Upper lobe of right lung (tissue), 1 donor: ENCODE data around the gene ERMARD. TPM values are rescaled to one million over a fixed set of nuclear protein-coding genes. Genes with fewer than 3 reads are reported as not detected.

Source experiments
- ATAC-seq: fragments of 200-7000 bp; cut with Tn5 transposase; one replicate; pipeline ENCODE4 v1.9.1; 2020; ENCODE audit warnings: mild to moderate bottlenecking, moderate library complexity
- DNase-seq: peaks from one replicate; pipeline ENCODE4 v3.0.0-alpha.2; 2020
- H3K27ac ChIP-seq: fragments of 200-600 bp; one replicate; pipeline ENCODE4 v1.8.0; 2022
- H3K27me3 ChIP-seq: fragments of 200-600 bp; one replicate; pipeline ENCODE4 v1.8.0; 2022; ENCODE audit warnings: mild to moderate bottlenecking
- H3K36me3 ChIP-seq: fragments of 200-600 bp; one replicate; pipeline ENCODE4 v1.8.0; 2022
- H3K4me1 ChIP-seq: fragments of 200-600 bp; one replicate; pipeline ENCODE4 v1.8.0; 2022
- H3K4me3 ChIP-seq: fragments of 200-600 bp; one replicate; pipeline ENCODE4 v1.8.0; 2022; ENCODE audit warnings: mild to moderate bottlenecking
- H3K9me3 ChIP-seq: fragments of 200-600 bp; one replicate; pipeline ENCODE4 v1.8.0; 2022
- CTCF ChIP-seq: fragments of 200-600 bp; IDR thresholded peaks from one replicate; pipeline ENCODE4 v1.8.0; 2022; ENCODE audit warnings: antibody characterized with exemption
- intact Hi-C: fragments of 100-400 bp; cut with DNase I; formaldehyde crosslinking; loops from one replicate; pipeline ENCODE4 v1.11.0; 2022
- total RNA-seq: library from RNA; stranded (reverse); fragmentation: NEBNext Ultra II Directional; extraction: Animal tissue kit (Norgen Biotek cat#: 25700); gene quantifications from one replicate; pipeline ENCODE4 v1.2.1, GENCODE V29; 2021
- donor health status: DM: no; HTN: yes; CAD: no; lungs with severe emphysema.

Gene ERMARD
- total RNA-seq, 1 donor from 2014 or later: 25.6 TPM

DNA sequence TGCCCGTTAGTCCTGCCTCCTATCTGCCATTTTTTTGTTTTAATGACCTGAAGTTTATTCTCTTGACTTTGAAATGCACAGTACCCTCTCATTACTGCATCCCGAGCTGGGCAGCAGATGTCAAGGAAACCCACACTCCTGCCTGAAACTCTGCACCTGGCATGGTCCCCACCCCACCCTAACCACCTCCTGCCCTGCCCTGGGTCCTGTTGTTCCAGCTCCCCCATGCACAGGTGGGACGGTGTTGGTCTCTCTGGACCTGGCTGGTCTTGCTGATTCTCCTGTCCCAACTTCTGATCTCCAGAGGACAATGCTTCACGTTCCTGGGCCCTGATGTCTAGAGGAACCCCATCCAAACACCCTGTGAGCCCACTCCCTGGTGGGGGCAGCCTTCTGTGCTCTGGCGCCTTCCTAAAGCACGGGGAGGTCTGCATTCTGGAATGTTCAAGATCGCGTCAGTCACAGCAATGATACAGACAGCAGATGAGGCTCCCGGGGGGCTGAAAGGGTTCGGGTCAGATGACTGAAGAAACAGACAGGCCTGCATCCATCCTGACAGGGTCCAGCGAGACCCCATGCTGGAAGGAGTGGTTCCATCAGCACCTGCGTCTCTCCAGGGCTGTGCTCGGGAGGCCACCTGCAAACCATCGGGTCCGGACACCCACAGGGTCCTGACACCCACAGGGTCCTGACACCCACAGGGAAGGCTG, 73.6 kb downstream of the ERMARD start:
- peak; percentile 19 for ATAC-seq
- H3K4me1 ChIP-seq: no peaks in the 10 kb centered on the region
- no peak overlapping the region for H3K27ac ChIP-seq
- no peaks in the 10 kb centered on the region for H3K36me3 ChIP-seq
- TF ChIP-seq CTCF: no peak
- H3K27me3 ChIP-seq: peaks cover 11% of the 10 kb centered on the region
- intact Hi-C loops: no loop called here
- DNase-seq: peak; percentile 46
- no peak overlapping the region for H3K4me3 ChIP-seq
- H3K9me3 ChIP-seq: no peaks in the 10 kb centered on the region

- DNase-seq (peak; percentile 34), ATAC-seq (no peak)
- Histone ChIP-seq H3K27ac (no peak overlapping the region), H3K36me3 (no peaks in the 10 kb centered on the region), H3K9me3 (no peaks in the 10 kb centered on the region), H3K27me3 (peaks cover 11% of the 10 kb centered on the region), H3K4me3 (no peak overlapping the region), H3K4me1 (no peaks in the 10 kb centered on the region)
- no peak for TF ChIP-seq CTCF
- intact Hi-C loops: no loop called here
These were observed 74.3 kb downstream of the ERMARD start for GRCh38 chr6:169825558-169826225.

GRCh38 chr6:169826697-169827096, 75.3 kb downstream of the ERMARD start:
- H3K27me3 ChIP-seq: peaks cover 15% of the 10 kb centered on the region
- DNase-seq (no peak), ATAC-seq (no peak)
- intact Hi-C loops: no loop called here
- no peak overlapping the region for H3K4me3 ChIP-seq
- peaks cover 2% of the 10 kb centered on the region for H3K4me1 ChIP-seq
- no peak for TF ChIP-seq CTCF
- H3K9me3 ChIP-seq: no peaks in the 10 kb centered on the region
- H3K27ac ChIP-seq: no peak overlapping the region
- H3K36me3 ChIP-seq: no peaks in the 10 kb centered on the region

DNA sequence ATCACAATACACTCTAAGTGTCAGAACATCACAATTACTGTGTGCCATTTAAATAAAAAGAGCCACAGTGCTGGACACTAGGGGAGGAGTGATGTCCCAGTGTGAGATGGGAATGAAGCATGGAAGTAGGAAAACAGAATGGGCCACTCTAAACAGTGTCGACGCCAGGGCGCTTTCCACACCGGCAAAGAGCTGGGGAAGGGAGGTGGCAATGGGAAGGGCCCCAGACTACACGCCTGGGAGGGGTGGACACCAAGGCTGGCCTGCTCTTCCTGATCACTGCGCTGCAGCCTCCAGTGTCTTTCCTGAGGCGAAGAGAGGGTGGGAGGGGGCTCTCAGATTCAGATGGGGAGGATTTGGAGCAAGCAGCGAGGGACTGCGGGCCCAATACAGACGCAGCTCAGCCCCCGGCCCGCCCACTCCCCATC, 75.9 kb downstream of the ERMARD start:
- H3K9me3 ChIP-seq: no peaks in the 10 kb centered on the region
- no peak overlapping the region for H3K27ac ChIP-seq
- peaks cover 15% of the 10 kb centered on the region for H3K27me3 ChIP-seq
- no peaks in the 10 kb centered on the region for H3K36me3 ChIP-seq
- H3K4me3 ChIP-seq: no peak overlapping the region
- peaks cover 6% of the 10 kb centered on the region for H3K4me1 ChIP-seq
- no peak for TF ChIP-seq CTCF
- ATAC-seq (no peak), DNase-seq (peak; percentile 21)
- intact Hi-C loops: no loop called here

DNA sequence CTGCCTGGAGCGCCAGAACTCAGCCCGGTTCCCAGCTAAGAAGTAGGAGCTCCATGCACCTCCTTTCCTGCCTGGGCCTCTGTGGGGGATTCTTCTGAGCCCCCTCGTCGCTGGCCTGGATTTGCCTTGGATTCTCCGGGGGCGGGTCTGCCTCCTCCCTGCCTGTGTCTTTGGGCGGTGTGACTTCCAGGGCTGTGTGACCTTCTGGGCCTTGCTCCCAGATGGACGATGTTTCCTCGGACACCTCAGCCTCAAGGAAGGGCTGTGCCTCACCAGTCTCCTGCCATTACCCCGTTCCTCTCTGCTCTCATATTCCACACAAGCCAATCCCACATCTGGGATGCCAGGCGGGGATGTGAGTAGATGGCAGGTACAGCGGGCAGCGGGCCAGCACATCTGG, 76.8 kb downstream of the ERMARD start:
- ATAC-seq: no peak
- intact Hi-C loops: no loop called here
- Histone ChIP-seq H3K27me3 (peaks cover 15% of the 10 kb centered on the region), H3K36me3 (no peaks in the 10 kb centered on the region), H3K9me3 (no peaks in the 10 kb centered on the region), H3K4me3 (no peak overlapping the region), H3K4me1 (peaks cover 6% of the 10 kb centered on the region), H3K27ac (no peak overlapping the region)
- DNase-seq: peak; percentile 46
- TF ChIP-seq CTCF: no peak
